SK-N-SH (cell line): ENCODE results near the gene KCTD8. TPM values are rescaled to one million over a fixed set of nuclear protein-coding genes. Genes with fewer than 3 reads are reported as not detected.
A peak's percentile ranks its signal among the peaks of the same experiment; 100 is the strongest.

Experiments used
- CTCF ChIA-PET: fragments of 300-600, 350-600 bp; formaldehyde crosslinking; extraction: SDS; loops from one replicate; lab custom pipeline; 2021; lab: Yijun Ruan, JAX
- POLR2A ChIA-PET: fragments of 350-600 bp; sonication (Branson Sonifier 250); formaldehyde crosslinking; extraction: SDS; loops from one replicate; lab custom pipeline; 2020; ENCODE audit warnings: antibody characterized with exemption, inconsistent platforms; lab: Yijun Ruan, JAX
- DNase-seq: peaks from one replicate; pipeline ENCODE4 v3.0.0; 2012
- H2AFZ ChIP-seq: fragments of 200-600 bp; sonication (generic); 2 replicates; pipeline ENCODE4 v1.8.1; 2016; ENCODE audit warnings: antibody characterized with exemption, mild to moderate bottlenecking, low read depth
- H3F3A ChIP-seq: fragments of 200-600 bp; sonication (generic); replicated peaks from 2 replicates; pipeline ENCODE3; 2016; ENCODE audit warnings: antibody characterized with exemption, mild to moderate bottlenecking; ENCODE audit not compliant: insufficient read depth
- H3K27ac ChIP-seq, 2 experiments: fragments of 200-500 bp in 1 of 2; fragments of 200-600 bp in 1 of 2; sonication (Bioruptor generic) in 1 of 2; sonication (generic), shearing (Covaris generic) in 1 of 2; 2 replicates each; pipeline versions ENCODE4 v1.5.1 to v1.6.1; 2014 to 2016; ENCODE audit warnings: low read depth in 2 of 2, inconsistent platforms in 1 of 2, low read length in 1 of 2, mild to moderate bottlenecking in 1 of 2, mixed read lengths in 1 of 2
- H3K27me3 ChIP-seq: fragments of 200-600 bp; sonication (generic), shearing (Covaris generic); 2 replicates; pipeline ENCODE4 v1.6.1; 2016; ENCODE audit warnings: mixed run types; ENCODE audit not compliant: insufficient read depth
- H3K36me3 ChIP-seq, 2 experiments: fragments of 200-500 bp in 1 of 2; fragments of 200-600 bp in 1 of 2; sonication (Bioruptor generic) in 1 of 2; sonication (generic) in 1 of 2; replicated peaks in 1 of 2; 2 replicates each; pipeline versions ENCODE3 to v1.5.1; 2014 to 2016; ENCODE audit warnings: low read length in 1 of 2, mild to moderate bottlenecking in 1 of 2; ENCODE audit not compliant: insufficient read depth in 2 of 2, control insufficient read depth in 1 of 2
- H3K4me1 ChIP-seq, 2 experiments: fragments of 200-500 bp in 1 of 2; fragments of 200-600 bp in 1 of 2; sonication (Bioruptor generic) in 1 of 2; sonication (generic), shearing (Covaris generic) in 1 of 2; 2 replicates each; pipeline versions ENCODE4 v1.5.1 to v1.6.1; 2014 to 2016; ENCODE audit warnings: low read depth in 1 of 2, low read length in 1 of 2, mixed run types in 1 of 2; ENCODE audit not compliant: insufficient read depth in 2 of 2, control insufficient read depth in 1 of 2
- H3K4me2 ChIP-seq: fragments of 200-600 bp; sonication (generic), shearing (Covaris generic); 2 replicates; pipeline ENCODE4 v1.6.1; 2017; ENCODE audit warnings: mixed run types
- H3K4me3 ChIP-seq, 2 experiments: fragments of 200-500 bp in 1 of 2; fragments of 200-600 bp in 1 of 2; sonication (Bioruptor generic) in 1 of 2; sonication (generic), shearing (Covaris generic) in 1 of 2; 2 replicates each; pipeline versions ENCODE4 v1.5.1 to v1.8.1; 2014 to 2016; ENCODE audit warnings: low read depth in 2 of 2, inconsistent platforms in 1 of 2, low read length in 1 of 2, mild to moderate bottlenecking in 1 of 2, mixed read lengths in 1 of 2, moderate library complexity in 1 of 2
- H3K79me2 ChIP-seq: fragments of 200-600 bp; sonication (generic); 2 replicates; pipeline ENCODE4 v1.8.1; 2017; ENCODE audit warnings: mild to moderate bottlenecking; ENCODE audit not compliant: insufficient read depth
- H3K9ac ChIP-seq: fragments of 200-600 bp; sonication (generic); 2 replicates; pipeline ENCODE4 v1.6.1; 2017; ENCODE audit warnings: mixed run types
- H3K9me2 ChIP-seq: fragments of 200-600 bp; sonication (generic); 2 replicates; pipeline ENCODE4 v1.6.1; 2017; ENCODE audit warnings: mixed run types
- H3K9me3 ChIP-seq: fragments of 200-600 bp; sonication (generic); 2 replicates; pipeline ENCODE4 v1.6.1; 2017; ENCODE audit warnings: mixed run types, mild to moderate bottlenecking, moderate library complexity
- H4K20me1 ChIP-seq: fragments of 200-600 bp; sonication (generic); 2 replicates; pipeline ENCODE4 v1.6.1; 2017; ENCODE audit warnings: mild to moderate bottlenecking, mixed run types; ENCODE audit not compliant: insufficient read depth
- EP300 ChIP-seq, 2 experiments: IDR thresholded peaks; 2 replicates each; pipeline versions ENCODE4 v1.4.0 to v1.6.1; 2012; ENCODE audit warnings: borderline replicate concordance in 1 of 2, low read depth in 1 of 2, low read length in 1 of 2
- FOXM1 ChIP-seq: IDR thresholded peaks from 2 replicates; pipeline ENCODE4 v1.4.0; 2012; ENCODE audit warnings: low read depth, mild to moderate bottlenecking
- GABPA ChIP-seq: IDR thresholded peaks from 2 replicates; pipeline ENCODE4 v1.4.0; 2012; ENCODE audit warnings: low read depth, mild to moderate bottlenecking
- GATA2 ChIP-seq: sonication (generic); formaldehyde crosslinking; IDR thresholded peaks from 2 replicates; pipeline ENCODE4 v1.5.0; 2020; ENCODE audit warnings: mild to moderate bottlenecking, missing genetic modification reagents
- NFIC ChIP-seq: IDR thresholded peaks from 2 replicates; pipeline ENCODE4 v1.4.0; 2012; ENCODE audit warnings: borderline replicate concordance
- RAD21 ChIP-seq: IDR thresholded peaks from 2 replicates; pipeline ENCODE4 v1.6.1; 2012; ENCODE audit warnings: mild to moderate bottlenecking, low read length
- RFX5 ChIP-seq: IDR thresholded peaks from 2 replicates; pipeline ENCODE4 v1.6.1; 2012; ENCODE audit warnings: mild to moderate bottlenecking, improper control_type of control experiment, low read length
- SIN3A ChIP-seq: IDR thresholded peaks from 2 replicates; pipeline ENCODE4 v1.6.1; 2012; ENCODE audit warnings: low read depth, mild to moderate bottlenecking, low read length, moderate library complexity, borderline replicate concordance
- SMC3 ChIP-seq: IDR thresholded peaks from 2 replicates; pipeline ENCODE4 v1.6.1; 2012; ENCODE audit warnings: low read depth, low read length, improper control_type of control experiment
- TAF1 ChIP-seq: IDR thresholded peaks from 2 replicates; pipeline ENCODE4 v1.6.1; 2012; ENCODE audit warnings: low read depth, mild to moderate bottlenecking, low read length, moderate library complexity, borderline replicate concordance
- TEAD4 ChIP-seq: IDR thresholded peaks from 2 replicates; pipeline ENCODE4 v1.4.0; 2012; ENCODE audit warnings: mild to moderate bottlenecking, borderline replicate concordance; ENCODE audit not compliant: insufficient read depth
- USF2 ChIP-seq: fragments of 150-350 bp; IDR thresholded peaks from 2 replicates; pipeline ENCODE4 v1.6.1; 2017; ENCODE audit warnings: antibody characterized with exemption, low read length, low read depth, borderline replicate concordance
- YY1 ChIP-seq: IDR thresholded peaks from 2 replicates; pipeline ENCODE4 v1.4.0; 2012; ENCODE audit warnings: low read depth, mild to moderate bottlenecking
- WGBS: methylation state at CpG from one replicate; pipeline ENCODE4 v1.1.6; 2017; ENCODE audit warnings: low lambda C conversion rate; 5-methylcytosine and 5-hydroxymethylcytosine counted together
- polyA plus RNA-seq, 3 experiments: library from polyadenylated mRNA; depleted of rRNA; stranded (reverse); fragments of >200 nt; gene quantifications; 2 replicates each; pipeline ENCODE4 v1.2.3, GENCODE V29; 2012
- TF ChIP-seq, protein P1 (sequence below): IDR thresholded peaks from 2 replicates; pipeline ENCODE4 v1.6.1; 2012; ENCODE audit warnings: mild to moderate bottlenecking, low read depth, low read length, moderate library complexity
- TF ChIP-seq, protein P2 (sequence below): IDR thresholded peaks from 2 replicates; pipeline ENCODE4; 2012

The KCTD8 gene
- polyA plus RNA-seq, 1 of the 3 experiments (the other 2 are of a cell fraction) = not detected

GRCh38 chr4:44351069-44351468, 97.5 kb downstream of the KCTD8 start:
- no peaks in the 10 kb centered on the region for H3K9me2 ChIP-seq
- ChIA-PET POLR2A (no interaction called here), CTCF (no interaction called here)
- H3K4me2 ChIP-seq = no peak overlapping the region
- no peak for TF ChIP-seq USF2
- TF ChIP-seq, protein P1, sequence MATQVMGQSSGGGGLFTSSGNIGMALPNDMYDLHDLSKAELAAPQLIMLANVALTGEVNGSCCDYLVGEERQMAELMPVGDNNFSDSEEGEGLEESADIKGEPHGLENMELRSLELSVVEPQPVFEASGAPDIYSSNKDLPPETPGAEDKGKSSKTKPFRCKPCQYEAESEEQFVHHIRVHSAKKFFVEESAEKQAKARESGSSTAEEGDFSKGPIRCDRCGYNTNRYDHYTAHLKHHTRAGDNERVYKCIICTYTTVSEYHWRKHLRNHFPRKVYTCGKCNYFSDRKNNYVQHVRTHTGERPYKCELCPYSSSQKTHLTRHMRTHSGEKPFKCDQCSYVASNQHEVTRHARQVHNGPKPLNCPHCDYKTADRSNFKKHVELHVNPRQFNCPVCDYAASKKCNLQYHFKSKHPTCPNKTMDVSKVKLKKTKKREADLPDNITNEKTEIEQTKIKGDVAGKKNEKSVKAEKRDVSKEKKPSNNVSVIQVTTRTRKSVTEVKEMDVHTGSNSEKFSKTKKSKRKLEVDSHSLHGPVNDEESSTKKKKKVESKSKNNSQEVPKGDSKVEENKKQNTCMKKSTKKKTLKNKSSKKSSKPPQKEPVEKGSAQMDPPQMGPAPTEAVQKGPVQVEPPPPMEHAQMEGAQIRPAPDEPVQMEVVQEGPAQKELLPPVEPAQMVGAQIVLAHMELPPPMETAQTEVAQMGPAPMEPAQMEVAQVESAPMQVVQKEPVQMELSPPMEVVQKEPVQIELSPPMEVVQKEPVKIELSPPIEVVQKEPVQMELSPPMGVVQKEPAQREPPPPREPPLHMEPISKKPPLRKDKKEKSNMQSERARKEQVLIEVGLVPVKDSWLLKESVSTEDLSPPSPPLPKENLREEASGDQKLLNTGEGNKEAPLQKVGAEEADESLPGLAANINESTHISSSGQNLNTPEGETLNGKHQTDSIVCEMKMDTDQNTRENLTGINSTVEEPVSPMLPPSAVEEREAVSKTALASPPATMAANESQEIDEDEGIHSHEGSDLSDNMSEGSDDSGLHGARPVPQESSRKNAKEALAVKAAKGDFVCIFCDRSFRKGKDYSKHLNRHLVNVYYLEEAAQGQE = peak; percentile 78
- H3K79me2 ChIP-seq = no peaks in the 10 kb centered on the region
- H3K36me3 ChIP-seq = no peaks in the 10 kb centered on the region
- H3K9me3 ChIP-seq = no peaks in the 10 kb centered on the region
- no peak overlapping the region for H3K9ac ChIP-seq
- WGBS = 0% methylated on average over 3 of the region's 3 CpGs
- H2AFZ ChIP-seq = no peak overlapping the region
- H3K27me3 ChIP-seq = no peaks in the 10 kb centered on the region
- H3K27ac ChIP-seq = no peak overlapping the region
- DNase-seq = no peak
- no peak overlapping the region for H3K4me3 ChIP-seq
- no peaks in the 10 kb centered on the region for H3F3A ChIP-seq
- H4K20me1 ChIP-seq = no peaks in the 10 kb centered on the region
- H3K4me1 ChIP-seq = no peaks in the 10 kb centered on the region

- Histone ChIP-seq H3K9me2 (no peaks in the 10 kb centered on the region), H3K4me3 (no peak overlapping the region), H3F3A (no peaks in the 10 kb centered on the region), H3K4me2 (no peak overlapping the region), H3K9me3 (no peaks in the 10 kb centered on the region), H2AFZ (no peak overlapping the region), H3K79me2 (no peaks in the 10 kb centered on the region), H3K27me3 (no peaks in the 10 kb centered on the region), H3K27ac (no peak overlapping the region), H3K4me1 (no peaks in the 10 kb centered on the region), H3K9ac (no peak overlapping the region), H4K20me1 (no peaks in the 10 kb centered on the region), H3K36me3 (no peaks in the 10 kb centered on the region)
- CTCF ChIA-PET = no interaction called here
- no peak for DNase-seq
- TF ChIP-seq YY1 (no peak), EP300 (IDR thresholded peaks at IDR 0.05; ENCODE audit: borderline replicate concordance in 1 of 2, low read depth in 1 of 2, low read length in 1 of 2) (no peak), SMC3 (no peak), RFX5 (no peak), RAD21 (no peak), GABPA (no peak), TAF1 (no peak), SIN3A (no peak), TEAD4 (no peak), FOXM1 (no peak), GATA2 (CRISPR knock-in tag) (no peak), NFIC (no peak)
- TF ChIP-seq, protein P2, sequence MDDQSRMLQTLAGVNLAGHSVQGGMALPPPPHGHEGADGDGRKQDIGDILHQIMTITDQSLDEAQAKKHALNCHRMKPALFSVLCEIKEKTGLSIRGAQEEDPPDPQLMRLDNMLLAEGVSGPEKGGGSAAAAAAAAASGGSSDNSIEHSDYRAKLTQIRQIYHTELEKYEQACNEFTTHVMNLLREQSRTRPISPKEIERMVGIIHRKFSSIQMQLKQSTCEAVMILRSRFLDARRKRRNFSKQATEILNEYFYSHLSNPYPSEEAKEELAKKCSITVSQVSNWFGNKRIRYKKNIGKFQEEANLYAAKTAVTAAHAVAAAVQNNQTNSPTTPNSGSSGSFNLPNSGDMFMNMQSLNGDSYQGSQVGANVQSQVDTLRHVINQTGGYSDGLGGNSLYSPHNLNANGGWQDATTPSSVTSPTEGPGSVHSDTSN = no peak
- 0% methylated on average over 1 of the region's 1 CpG for WGBS
- POLR2A ChIA-PET = no interaction called here
These were observed 105.8 kb downstream of the KCTD8 start for GRCh38 chr4:44342800-44343199.
